HG02678 (cell line): Measurements from ENCODE around the gene HOXB3.

Experiments used
- ATAC-seq: cut with Tn5 transposase; IDR thresholded peaks from one replicate; pipeline ENCODE4 v1.9.1; 2021; ENCODE audit warnings: mild to moderate bottlenecking, moderate library complexity; ENCODE audit not compliant: unreplicated experiment

The HOXB3 gene

GRCh38 chr17:48530208-48530886 lies 59.7 kb downstream of the HOXB3 start:
- ATAC-seq: no peak

GRCh38 chr17:48529683-48530009 lies 60.4 kb downstream of the HOXB3 start:
- ATAC-seq: no peak

- ATAC-seq: no peak
Measured at GRCh38 chr17:48528936-48529682, 60.9 kb downstream of the HOXB3 start.

- ATAC-seq: no peak
Measured at GRCh38 chr17:48528153-48528935, 61.7 kb downstream of the HOXB3 start.

GRCh38 chr17:48527547-48527932 lies 62.5 kb downstream of the HOXB3 start:
- no peak for ATAC-seq

- ATAC-seq: no peak
Measured at GRCh38 chr17:48526608-48527546, 63.2 kb downstream of the HOXB3 start.

GRCh38 chr17:48523010-48523409 lies 67.0 kb downstream of the HOXB3 start:
- no peak for ATAC-seq

GRCh38 chr17:48522031-48522653 lies 67.9 kb downstream of the HOXB3 start:
- no peak for ATAC-seq

GRCh38 chr17:48520631-48521079 lies 69.4 kb downstream of the HOXB3 start:
- ATAC-seq: no peak

- no peak for ATAC-seq
Measured at GRCh38 chr17:48519427-48519826, 70.6 kb downstream of the HOXB3 start.

GRCh38 chr17:48517478-48517877 lies 72.6 kb downstream of the HOXB3 start:
- no peak for ATAC-seq

- no peak for ATAC-seq
Measured at GRCh38 chr17:48515925-48516900, 73.8 kb downstream of the HOXB3 start.

- no peak for ATAC-seq
Measured at GRCh38 chr17:48514477-48514876, 75.6 kb downstream of the HOXB3 start.

GRCh38 chr17:48513666-48514455 lies 76.2 kb downstream of the HOXB3 start:
- peak; percentile 55 for ATAC-seq

GRCh38 chr17:48513097-48513496 lies 76.9 kb downstream of the HOXB3 start:
- no peak for ATAC-seq

- ATAC-seq: peak; percentile 53
Measured at GRCh38 chr17:48510761-48511604, 79.1 kb downstream of the HOXB3 start.

GRCh38 chr17:48510381-48510760 lies 79.7 kb downstream of the HOXB3 start:
- ATAC-seq: no peak
